Amygdala (tissue), 56 donors: ENCODE results near the gene DEPDC4.

Source experiments
- DNase-seq, 56 donors: peaks; one replicate each; lab custom pipeline; 2025; lab: John Stamatoyannopoulos, UW

Gene DEPDC4

DNA sequence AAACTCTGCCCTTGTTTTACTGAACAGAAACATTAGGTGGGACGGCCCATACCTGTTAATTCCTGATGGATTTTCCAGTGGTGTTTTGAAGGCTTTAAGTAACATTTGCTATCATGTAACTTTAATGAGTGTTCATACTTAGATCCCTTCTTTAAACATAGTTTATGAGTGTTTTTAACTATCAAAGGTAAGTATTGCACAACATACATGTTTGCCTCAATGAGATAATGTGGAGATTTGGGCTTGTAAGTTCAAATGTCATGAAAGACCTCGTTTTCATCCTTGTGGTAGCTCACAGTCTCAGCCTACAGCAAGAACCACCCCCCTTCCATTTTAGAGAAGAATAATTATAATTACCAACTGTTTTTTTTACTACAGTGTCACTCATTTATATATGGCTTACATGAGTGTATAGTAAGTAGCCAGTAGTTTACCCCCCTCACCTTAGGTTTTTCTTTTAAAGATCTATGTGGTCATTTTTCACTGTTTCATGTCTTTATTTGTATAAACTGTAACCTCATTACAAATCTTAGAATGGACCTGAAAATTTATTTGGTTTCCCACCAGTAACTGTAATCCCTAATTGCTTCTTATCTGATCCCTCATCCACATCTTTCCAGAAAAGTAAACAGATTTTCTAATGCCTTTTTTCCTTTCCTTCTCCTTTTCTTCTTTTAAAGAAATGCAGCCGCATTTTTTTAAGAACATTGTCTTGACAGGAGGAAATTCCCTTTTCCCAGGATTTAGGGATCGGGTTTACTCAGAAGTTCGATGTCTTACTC lies 47.4 kb downstream of the DEPDC4 start:
- no peak for DNase-seq

DNA sequence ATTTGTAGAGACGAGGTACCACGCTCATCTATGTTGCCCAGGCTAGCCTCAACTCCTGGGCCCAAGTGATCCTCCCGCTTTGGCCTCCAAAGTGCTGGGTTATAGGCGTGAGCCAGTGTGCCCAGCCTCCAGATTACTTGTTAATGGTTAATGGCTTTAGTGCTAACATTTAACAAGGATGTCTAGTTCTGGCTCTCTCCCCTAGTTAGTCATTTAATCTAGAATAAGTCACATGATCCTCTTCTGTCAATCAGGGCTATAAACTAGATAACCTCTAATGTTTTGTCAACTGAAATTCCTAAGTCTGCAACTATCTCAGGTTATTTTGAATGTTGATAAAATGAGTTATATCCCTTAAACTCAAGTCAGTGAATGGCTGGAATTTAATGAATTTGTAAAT lies 50.5 kb downstream of the DEPDC4 start:
- no peak for DNase-seq

DNA sequence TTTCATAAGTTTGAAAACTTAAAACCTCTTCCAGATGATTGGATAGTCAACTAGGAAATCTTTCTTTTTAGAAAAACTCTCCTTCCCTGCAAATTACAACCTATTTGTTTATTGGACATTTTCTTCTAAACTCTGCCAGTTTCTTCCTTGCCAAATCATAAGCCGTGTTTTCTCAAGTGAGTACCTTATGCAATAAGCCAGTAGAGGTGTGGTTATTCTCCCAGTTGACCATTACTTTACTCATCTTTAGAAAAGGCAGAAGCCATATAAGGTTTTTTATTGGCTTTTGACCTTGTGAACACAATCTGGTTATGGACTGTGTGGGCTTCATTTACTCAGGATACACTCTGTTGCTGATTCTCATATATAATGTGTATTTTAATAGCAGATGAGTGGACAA lies 51.7 kb downstream of the DEPDC4 start:
- DNase-seq = no peak

DNA sequence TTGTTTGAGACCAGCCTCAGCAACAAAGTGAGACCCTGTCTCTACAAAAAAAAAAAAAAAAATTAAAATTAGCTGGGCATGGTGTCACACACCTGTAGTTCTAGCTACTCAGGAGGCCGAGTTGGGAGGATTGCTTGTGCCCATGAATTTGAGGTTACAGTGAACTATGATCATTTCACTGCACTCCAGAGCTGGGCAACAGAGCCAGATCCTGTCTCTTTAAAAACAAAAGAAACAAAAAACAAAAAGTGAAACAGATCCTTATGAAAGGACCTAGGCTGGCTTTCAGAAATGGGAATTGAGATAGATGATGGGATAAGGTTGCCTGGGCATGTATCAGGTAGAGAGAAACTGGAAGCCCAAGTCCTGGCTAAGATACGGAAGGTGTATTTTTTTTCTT lies 52.4 kb downstream of the DEPDC4 start:
- no peak for DNase-seq

DNA sequence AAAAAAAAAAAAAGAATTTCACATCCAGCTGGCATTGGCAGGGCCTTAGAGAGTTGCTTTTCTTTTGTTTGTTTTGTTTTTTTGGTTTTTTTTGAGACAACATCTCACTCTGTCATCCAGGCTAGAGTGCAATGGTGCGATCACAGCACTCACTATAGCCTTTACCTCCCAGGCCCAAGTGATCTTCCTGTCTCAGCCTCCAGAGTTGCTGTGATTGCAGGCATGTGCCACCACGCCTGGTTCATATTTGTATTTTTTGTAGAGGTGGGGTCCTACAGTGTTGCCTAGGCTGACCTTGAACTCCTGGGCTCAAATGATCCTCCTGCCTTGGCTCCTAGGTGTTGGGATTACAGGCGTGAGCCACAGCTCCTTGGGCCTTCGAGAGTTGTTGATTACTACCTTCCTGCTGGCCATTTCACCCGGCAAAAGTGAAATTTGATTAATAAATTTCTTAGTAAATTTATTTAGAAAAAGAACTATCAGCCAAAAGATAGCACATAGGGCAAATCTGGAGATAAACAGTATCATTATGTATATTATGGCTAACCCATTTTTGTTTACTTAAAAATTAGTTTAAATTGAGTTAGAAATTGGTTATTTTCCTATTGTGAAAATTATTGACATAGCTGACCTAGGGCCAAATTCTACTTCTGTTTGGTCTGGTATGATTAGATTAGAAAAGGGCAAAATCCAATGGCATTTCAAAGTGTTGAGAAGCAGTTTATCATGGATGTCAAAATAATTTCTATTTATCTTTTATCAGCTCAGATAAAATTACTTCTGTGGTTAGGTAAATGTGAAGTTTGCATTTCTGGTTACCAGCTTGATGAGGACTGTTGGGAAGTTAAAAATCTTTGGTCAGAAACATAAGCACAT lies 53.6 kb downstream of the DEPDC4 start:
- DNase-seq = no peak

DNA sequence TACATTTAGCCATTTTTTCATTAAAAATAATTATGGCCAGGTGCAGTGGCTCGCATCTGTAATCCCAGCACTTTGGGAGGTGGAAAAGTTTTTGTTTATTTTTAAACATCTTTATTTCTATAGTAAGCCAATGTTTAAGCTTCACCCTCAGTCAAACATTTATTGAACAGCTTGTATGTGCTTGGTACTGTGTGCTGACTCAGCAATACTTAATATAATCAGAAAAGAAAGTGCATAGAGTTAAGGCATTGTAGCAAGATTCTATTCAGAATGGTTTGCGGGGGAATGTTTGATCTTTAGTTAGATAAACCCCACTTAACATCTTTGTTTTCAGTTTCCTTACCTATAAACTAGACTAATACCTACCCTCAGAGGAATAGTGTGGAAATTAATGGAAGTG lies 55.2 kb downstream of the DEPDC4 start:
- DNase-seq = no peak

DNA sequence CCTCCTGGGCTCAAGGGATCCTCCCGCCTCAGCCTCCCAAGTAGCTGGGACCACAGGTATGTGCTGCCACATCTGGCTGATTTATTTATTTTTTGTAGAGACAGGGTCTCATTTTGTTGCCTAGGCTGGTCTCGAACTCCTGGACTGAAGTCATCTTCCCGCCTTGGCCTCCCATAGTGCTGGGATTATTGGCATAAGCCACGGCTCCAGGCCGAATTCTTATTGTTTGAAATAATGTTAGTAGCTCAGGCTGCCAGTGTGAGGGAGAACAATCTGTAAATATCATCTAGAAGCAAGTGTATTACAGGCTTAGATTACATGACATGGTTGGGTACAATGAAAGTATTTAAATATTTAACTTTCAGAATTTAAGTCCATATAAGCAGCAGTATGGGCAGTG lies 58.0 kb downstream of the DEPDC4 start:
- DNase-seq = no peak

DNA sequence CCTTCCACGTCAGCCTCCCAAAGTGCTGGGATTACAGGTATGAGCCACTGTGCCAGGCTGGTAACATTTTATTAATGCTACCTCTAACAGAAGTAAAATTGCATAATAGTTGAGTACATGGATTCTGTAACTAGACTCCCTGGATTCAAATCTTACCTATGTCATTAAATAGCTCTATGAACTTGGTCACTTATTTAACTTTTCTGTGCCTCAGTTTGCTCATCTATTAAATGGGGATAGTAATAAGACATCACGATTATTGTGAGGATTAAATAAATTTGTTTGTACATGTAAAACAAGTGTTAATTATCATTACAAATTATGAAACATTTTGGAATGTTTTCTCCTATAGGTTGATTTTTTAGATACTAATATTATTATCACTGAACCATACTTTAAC lies 59.6 kb downstream of the DEPDC4 start:
- no peak for DNase-seq

DNA sequence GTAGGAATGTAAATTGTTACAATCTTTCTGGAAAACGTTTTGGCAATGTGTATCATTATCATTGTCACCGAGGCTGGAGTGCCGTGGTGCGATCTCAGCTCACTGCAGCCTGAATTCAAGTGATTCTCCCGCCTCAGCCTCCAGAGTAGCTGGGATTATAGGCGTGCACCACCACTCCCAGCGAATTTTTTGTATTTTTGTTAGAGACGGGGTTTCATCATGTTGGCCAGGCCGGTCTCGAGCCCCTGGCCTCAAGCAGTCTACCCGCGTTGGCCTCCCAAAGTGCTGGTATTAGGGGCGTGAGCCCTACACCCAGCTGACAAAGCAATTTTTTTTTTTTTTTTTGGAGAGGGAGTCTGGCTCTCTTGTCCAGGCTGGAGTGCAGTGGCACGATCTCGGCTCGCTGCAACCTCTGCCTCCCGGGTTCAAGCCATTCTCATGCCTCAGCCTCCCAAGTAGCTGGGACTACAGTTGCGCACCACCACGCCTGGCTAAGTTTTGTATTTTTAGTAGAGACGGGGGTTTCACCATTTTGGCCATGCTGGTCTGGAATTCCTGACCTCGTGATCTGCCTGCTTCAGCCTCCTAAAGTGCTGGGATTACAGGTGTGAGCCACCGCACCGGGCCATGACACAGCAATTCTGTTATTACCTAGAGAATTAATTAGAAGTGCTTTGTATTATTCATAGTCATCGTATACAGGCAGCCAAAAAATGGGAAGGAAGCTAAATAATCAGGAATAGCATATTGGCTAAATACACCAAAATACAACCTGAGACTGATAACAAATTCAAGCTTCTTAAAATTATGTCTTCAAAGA lies 65.1 kb downstream of the DEPDC4 start:
- DNase-seq = no peak

DNA sequence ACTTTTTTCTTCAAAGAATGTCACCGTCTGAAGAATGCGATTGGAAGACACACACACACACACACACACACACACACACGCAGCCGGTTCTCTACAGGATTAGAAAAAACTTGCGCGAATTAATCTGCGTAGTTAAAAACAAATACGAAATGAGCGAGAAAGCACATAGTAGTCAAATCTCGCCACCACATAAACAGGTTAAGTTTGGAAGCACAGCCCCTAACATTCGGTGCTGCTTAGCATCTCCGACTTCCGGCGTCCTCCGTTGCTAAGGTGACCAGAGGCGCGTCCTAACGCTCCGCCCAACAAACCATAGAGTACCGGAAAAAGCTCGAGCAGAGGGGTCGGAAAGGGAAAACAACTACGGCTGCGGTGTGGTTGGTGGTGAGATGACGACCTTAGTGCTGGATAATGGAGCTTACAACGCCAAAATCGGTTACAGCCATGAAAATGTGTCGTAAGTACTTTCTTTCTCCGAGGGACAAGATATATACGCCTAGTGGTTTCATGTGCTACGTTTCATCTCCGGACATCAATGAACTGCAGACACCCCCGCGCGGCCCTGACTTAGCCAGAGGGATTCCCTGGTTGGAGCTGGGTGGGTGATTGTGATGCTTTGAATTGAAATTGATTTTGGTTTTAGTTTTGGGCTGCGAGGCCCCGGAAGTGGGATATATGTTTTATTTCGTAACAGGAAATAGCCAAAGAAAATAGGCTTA lies 66.3 kb downstream of the DEPDC4 start, which contains the start of gene ACTR6:
TSS of gene ACTR6 (plus strand) at position 353 of the 719 bp plus-strand sequence. CDS start at position 390, 37 bp downstream.
- peak; percentile 33 to 95 (median 84) for DNase-seq

DNA sequence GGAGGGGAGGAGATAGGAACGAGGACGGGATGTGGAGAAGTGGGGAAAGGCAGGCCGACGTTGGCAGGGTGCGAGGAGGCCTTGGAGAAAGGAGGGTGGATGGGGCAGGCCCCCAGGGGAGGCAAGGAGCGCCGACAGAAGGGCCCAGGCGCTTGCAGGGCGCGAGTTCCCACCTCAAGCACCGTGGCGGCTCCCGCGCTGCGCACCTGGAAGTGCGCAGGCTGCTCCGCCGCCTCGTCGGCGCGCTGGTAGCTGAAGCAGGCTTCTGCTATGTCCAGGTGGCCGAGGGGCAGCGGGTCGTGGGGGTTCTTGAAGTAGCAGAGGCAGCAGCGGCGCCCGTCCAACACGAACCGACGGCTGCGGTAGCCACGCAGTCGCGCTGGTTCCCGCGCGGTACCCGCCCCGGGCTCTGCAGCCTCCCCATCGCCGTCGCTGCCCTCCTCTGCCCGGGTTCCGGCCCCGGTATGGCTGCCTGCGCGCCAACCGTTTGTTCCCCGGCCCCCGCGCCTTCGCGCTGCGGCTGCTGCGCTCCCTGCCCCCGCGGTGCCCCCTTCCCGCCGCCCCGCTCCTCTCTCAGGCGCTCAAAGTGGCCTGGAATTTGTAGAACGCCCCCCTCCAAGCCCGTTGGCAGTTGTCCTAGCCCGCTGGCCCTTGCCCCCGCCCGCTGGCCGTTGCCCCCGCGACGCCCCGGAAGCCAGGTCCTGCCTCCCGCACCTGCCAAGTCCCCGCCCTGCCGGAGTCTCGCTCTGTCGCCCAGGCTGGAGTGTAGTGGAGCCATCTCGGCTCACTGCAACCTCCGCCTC lies 67.3 kb downstream of the DEPDC4 start:
- DNase-seq = peak in 21 of 56 donors; percentile 5 to 49 (median 21)

DNA sequence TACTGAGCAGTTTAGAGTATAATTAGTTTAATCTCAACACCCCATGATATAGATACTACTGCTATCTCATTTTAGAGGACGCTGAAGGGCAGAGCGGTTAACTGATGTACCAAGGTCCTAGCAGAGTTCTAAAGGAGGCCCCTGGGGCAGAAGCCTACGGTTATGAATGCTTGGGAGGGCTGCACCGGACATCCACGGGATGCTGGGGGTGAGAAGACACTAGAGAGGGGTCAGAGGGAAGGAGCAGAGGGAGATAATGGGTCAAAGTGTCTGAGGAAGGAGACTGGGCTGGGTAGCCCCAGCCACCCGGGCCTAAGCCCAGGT lies 67.9 kb downstream of the DEPDC4 start:
- DNase-seq = no peak

DNA sequence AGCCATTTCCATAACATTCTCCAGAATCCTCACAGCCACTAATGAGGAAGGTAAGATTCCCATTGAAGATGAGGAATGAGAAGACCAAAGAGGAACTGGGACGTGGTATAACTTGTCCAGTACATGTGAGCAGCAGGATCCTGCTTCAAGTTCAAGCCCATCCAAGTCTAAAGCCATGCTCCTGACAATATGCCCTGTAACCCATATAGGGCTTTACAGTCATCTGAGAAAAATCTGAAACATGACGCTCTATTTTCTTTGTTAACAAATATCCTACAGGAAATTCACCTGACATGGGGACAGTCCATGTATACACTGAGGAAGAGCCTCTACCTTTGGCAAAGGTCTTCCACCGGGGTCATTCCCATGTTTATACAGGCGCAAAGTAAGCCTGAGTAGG lies 69.4 kb downstream of the DEPDC4 start:
- DNase-seq = no peak

DNA sequence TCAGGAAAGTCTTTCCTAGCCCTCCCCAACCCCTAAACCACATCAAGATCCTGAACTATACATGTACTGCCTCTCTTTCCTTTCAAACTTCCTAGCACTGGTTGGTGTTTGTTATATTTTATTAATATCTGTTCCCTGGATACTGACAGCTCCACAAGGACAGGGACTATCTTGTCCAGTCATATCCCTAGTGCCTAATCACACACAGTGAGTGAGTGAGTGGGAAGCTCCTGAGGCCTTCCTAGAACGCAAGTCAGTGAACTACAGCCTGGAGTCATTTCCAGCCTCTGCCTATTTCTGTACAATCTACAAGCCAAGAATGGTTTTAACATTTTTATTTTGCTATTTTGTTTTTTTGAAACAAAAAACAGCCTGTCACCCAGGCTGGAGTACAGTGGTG lies 73.8 kb downstream of the DEPDC4 start:
- DNase-seq = no peak
